Endothelial cell of umbilical vein (primary cell): ENCODE data around the gene CMSS1. TPM values are rescaled to one million over a fixed set of nuclear protein-coding genes. Genes with fewer than 3 reads are reported as not detected.

Experiments
- BruUV-seq: library from RNA; stranded (reverse); fragments of 400-500 nt; replicated peaks from 2 replicates; lab custom pipeline; 2021; lab: Mats Ljungman, UMichigan
- CTCF ChIA-PET: fragments of 300-600, 350-600 bp; sonication (Branson Sonifier 250); formaldehyde crosslinking; loops from one replicate; lab custom pipeline; 2021; ENCODE audit warnings: antibody characterized with exemption, inconsistent platforms; lab: Charles Lee
- POLR2A ChIA-PET: fragments of 300-600, 350-600 bp; sonication (Branson Sonifier 250); formaldehyde crosslinking; loops from one replicate; lab custom pipeline; 2021; ENCODE audit warnings: antibody characterized with exemption, inconsistent platforms; lab: Charles Lee
- DNase-seq: peaks from one replicate; pipeline ENCODE4 v3.0.0-alpha.2; 2011; ENCODE audit warnings: low read depth, low spot score
- FAIRE-seq: peaks from 2 replicates; lab custom pipeline; 2011; peaks lifted over from hg19 to GRCh38; lab: Jason Lieb, UNC
- H2AFZ ChIP-seq: 2 replicates; pipeline ENCODE4 v1.6.0; 2012; ENCODE audit warnings: low read depth, low read length, control low read depth, inconsistent platforms
- H3K27ac ChIP-seq: 2 replicates; pipeline ENCODE4 v1.5.1; 2011; ENCODE audit warnings: low read depth, mild to moderate bottlenecking, control low read depth, low read length, moderate library complexity; ENCODE audit not compliant: insufficient read depth
- H3K27me3 ChIP-seq, 2 experiments: 2 replicates each; pipeline versions ENCODE4 v1.6.0 to v1.6.1; 2011; ENCODE audit warnings: low read length in 2 of 2, mixed read lengths in 1 of 2; ENCODE audit not compliant: control insufficient read depth in 2 of 2, insufficient read depth in 2 of 2
- H3K36me3 ChIP-seq, 2 experiments: 2 replicates in 1 of 2; 3 replicates in 1 of 2; pipeline ENCODE4 v1.5.1; 2011; ENCODE audit warnings: low read length in 2 of 2, mild to moderate bottlenecking in 1 of 2, moderate library complexity in 1 of 2; ENCODE audit not compliant: control insufficient read depth in 2 of 2, insufficient read depth in 2 of 2; ENCODE audit errors: extremely low read depth in 1 of 2
- H3K4me1 ChIP-seq: 3 replicates; pipeline ENCODE4 v1.5.1; 2011; ENCODE audit warnings: mild to moderate bottlenecking, low read length; ENCODE audit not compliant: control insufficient read depth, insufficient read depth; ENCODE audit errors: extremely low read depth
- H3K4me2 ChIP-seq: 2 replicates; pipeline ENCODE4 v1.6.1; 2011; ENCODE audit warnings: low read length, control low read depth, mixed read lengths; ENCODE audit not compliant: insufficient read depth
- H3K4me3 ChIP-seq, 3 experiments: fragments of 200-600 bp in 1 of 3; sonication (generic), shearing (Covaris generic) in 1 of 3; replicated peaks in 1 of 3; 2 replicates each; pipeline ENCODE4 v1.5.1; 2011 to 2016; ENCODE audit warnings: control low read depth in 3 of 3, low read length in 3 of 3, mild to moderate bottlenecking in 2 of 3, inconsistent platforms in 1 of 3, low read depth in 1 of 3, moderate library complexity in 1 of 3; ENCODE audit not compliant: insufficient read depth in 1 of 3
- H3K79me2 ChIP-seq: 2 replicates; pipeline ENCODE4 v1.6.0; 2012; ENCODE audit warnings: low read length, inconsistent platforms; ENCODE audit not compliant: control insufficient read depth, insufficient read depth
- H3K9ac ChIP-seq: replicated peaks from 2 replicates; pipeline ENCODE3; 2011; ENCODE audit warnings: low read length, control low read depth; ENCODE audit not compliant: insufficient read depth; ENCODE audit errors: extremely low read depth
- H3K9me1 ChIP-seq: replicated peaks from 3 replicates; pipeline ENCODE4 v1.6.0; 2011; ENCODE audit warnings: mild to moderate bottlenecking, low read length; ENCODE audit not compliant: control insufficient read depth, insufficient read depth; ENCODE audit errors: extremely low read depth
- H3K9me3 ChIP-seq: replicated peaks from 2 replicates; pipeline ENCODE4 v1.5.1; 2012; ENCODE audit warnings: low read length, inconsistent platforms; ENCODE audit not compliant: control insufficient read depth, insufficient read depth
- H4K20me1 ChIP-seq: replicated peaks from 2 replicates; pipeline ENCODE3; 2011; ENCODE audit warnings: mild to moderate bottlenecking, low read length; ENCODE audit not compliant: control insufficient read depth, insufficient read depth; ENCODE audit errors: extremely low read depth
- EZH2 ChIP-seq: IDR thresholded peaks from 2 replicates; pipeline ENCODE4 v1.6.1; 2012; ENCODE audit warnings: borderline replicate concordance, low read depth, mild to moderate bottlenecking, moderate library complexity, low read length, inconsistent platforms; ENCODE audit not compliant: severe bottlenecking
- FOS ChIP-seq: IDR thresholded peaks from 2 replicates; pipeline ENCODE4 v1.6.1; 2011; ENCODE audit warnings: mild to moderate bottlenecking, low read length, moderate library complexity, borderline replicate concordance; ENCODE audit not compliant: insufficient read depth
- GATA2 ChIP-seq: IDR thresholded peaks from 2 replicates; pipeline ENCODE4 v1.7.0; 2011; ENCODE audit warnings: low read depth, mild to moderate bottlenecking, moderate library complexity, mixed read lengths, low read length; ENCODE audit not compliant: insufficient read length, insufficient read depth
- JUN ChIP-seq: IDR thresholded peaks from 2 replicates; pipeline ENCODE4 v1.6.1; 2011; ENCODE audit warnings: borderline replicate concordance, low read depth; ENCODE audit not compliant: insufficient read length, insufficient read depth
- MAX ChIP-seq: IDR thresholded peaks from 2 replicates; pipeline ENCODE4 v1.6.1; 2011; ENCODE audit not compliant: insufficient read depth, insufficient read length
- MYC ChIP-seq: IDR thresholded peaks from one replicate; pipeline ENCODE4 v1.6.1; 2011; ENCODE audit warnings: mild to moderate bottlenecking, low read depth, low read length
- POLR2A ChIP-seq: IDR thresholded peaks from 2 replicates; pipeline ENCODE4 v1.6.1; 2012; ENCODE audit warnings: low read depth, mild to moderate bottlenecking, control low read depth, low read length
- POLR2AphosphoS5 ChIP-seq: IDR thresholded peaks from 2 replicates; pipeline ENCODE4 v1.6.1; 2012; ENCODE audit warnings: low read depth, mild to moderate bottlenecking, control low read depth, low read length, moderate library complexity; ENCODE audit not compliant: insufficient read depth
- dilution Hi-C: fragments of 300-500 bp; cut with MboI; formaldehyde crosslinking; loops from one replicate; pipeline ENCODE4 v1.15.0; 2019; ENCODE audit warnings: low sequenced_read_pairs; ENCODE audit not compliant: extremely low pct_ligation_motif_present
- intact Hi-C: fragments of 100-400 bp; cut with micrococcal nuclease; formaldehyde crosslinking; loops from one replicate; pipeline ENCODE4 v1.10.0; 2022
- polyA plus RNA-seq, 4 experiments: library from polyadenylated mRNA; depleted of rRNA in 3 of 4; stranded (reverse) in 3 of 4; unstranded in 1 of 4; fragments of >200 nt; gene quantifications; 2 replicates each; pipeline versions ENCODE4 v1.2.1 to v1.2.3, GENCODE V29; 2011 to 2012; ENCODE audit warnings: missing spikeins in 1 of 4
- total RNA-seq: library from RNA; stranded (reverse); gene quantifications from 2 replicates; pipeline ENCODE4 v1.2.3, GENCODE V29; 2021
- TF ChIP-seq, protein P1 (sequence below), 2 donors: IDR thresholded peaks; 1 replicate in 1 of 2; 2 replicates in 1 of 2; pipeline ENCODE4 v1.5.1; 2011; ENCODE audit warnings: low read length in 2 of 2, mild to moderate bottlenecking in 2 of 2, moderate library complexity in 2 of 2, control low read depth in 1 of 2, inconsistent platforms in 1 of 2, low read depth in 1 of 2; ENCODE audit not compliant: insufficient read depth in 1 of 2; ENCODE audit errors: extremely low read depth in 1 of 2

Gene CMSS1
- total and polyA plus RNA-seq, 2 donors (not counting 3 experiments of a cell fraction or from before 2014, with no cell fraction given) = 9.7 to 60.6 TPM

DNA sequence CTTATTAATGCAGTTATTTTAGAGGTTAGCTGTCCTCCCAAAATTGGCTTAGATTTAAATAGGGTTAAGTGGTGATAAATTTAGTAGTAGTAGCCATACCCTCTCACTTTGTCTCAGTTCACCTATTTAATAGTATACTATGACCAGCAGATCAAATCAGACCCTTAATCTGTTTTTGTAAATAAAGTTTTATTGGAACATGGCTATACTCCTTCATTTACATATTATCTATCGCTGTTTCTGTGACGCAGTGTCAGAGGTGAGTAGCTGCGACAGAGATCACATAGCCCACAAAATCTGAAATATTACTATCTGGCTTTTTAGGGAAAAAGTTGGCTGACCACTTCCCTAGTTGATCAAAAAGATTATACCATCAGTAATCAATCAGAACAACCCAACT, 183.4 kb downstream of the CMSS1 start:
- Histone ChIP-seq H3K9ac (no peak overlapping the region), H3K4me3 (no peak overlapping the region), H3K9me1 (no peaks in the 10 kb centered on the region), H3K4me2 (no peak overlapping the region), H3K27ac (no peak overlapping the region), H3K9me3 (no peaks in the 10 kb centered on the region), H3K79me2 (no peaks in the 10 kb centered on the region), H3K27me3 (no peaks in the 10 kb centered on the region), H2AFZ (no peak overlapping the region), H3K4me1 (peaks cover 31% of the 10 kb centered on the region), H3K36me3 (no peaks in the 10 kb centered on the region), H4K20me1 (no peaks in the 10 kb centered on the region)
- no peak for TF ChIP-seq FOS
- no peak for TF ChIP-seq JUN
- no peak for TF ChIP-seq EZH2
- no peak for TF ChIP-seq POLR2A
- no peak for TF ChIP-seq MAX
- TF ChIP-seq MYC = no peak
- TF ChIP-seq, protein P1, sequence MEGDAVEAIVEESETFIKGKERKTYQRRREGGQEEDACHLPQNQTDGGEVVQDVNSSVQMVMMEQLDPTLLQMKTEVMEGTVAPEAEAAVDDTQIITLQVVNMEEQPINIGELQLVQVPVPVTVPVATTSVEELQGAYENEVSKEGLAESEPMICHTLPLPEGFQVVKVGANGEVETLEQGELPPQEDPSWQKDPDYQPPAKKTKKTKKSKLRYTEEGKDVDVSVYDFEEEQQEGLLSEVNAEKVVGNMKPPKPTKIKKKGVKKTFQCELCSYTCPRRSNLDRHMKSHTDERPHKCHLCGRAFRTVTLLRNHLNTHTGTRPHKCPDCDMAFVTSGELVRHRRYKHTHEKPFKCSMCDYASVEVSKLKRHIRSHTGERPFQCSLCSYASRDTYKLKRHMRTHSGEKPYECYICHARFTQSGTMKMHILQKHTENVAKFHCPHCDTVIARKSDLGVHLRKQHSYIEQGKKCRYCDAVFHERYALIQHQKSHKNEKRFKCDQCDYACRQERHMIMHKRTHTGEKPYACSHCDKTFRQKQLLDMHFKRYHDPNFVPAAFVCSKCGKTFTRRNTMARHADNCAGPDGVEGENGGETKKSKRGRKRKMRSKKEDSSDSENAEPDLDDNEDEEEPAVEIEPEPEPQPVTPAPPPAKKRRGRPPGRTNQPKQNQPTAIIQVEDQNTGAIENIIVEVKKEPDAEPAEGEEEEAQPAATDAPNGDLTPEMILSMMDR (IDR thresholded peaks at IDR 0.05; ENCODE audit: extremely low read depth in 1 of 2, insufficient read depth in 1 of 2, low read depth in 1 of 2, low read length in 2 of 2) = no peak
- no peak for TF ChIP-seq POLR2AphosphoS5
- no peak for TF ChIP-seq GATA2
- POLR2A ChIA-PET = no interaction called here
- FAIRE-seq (no peak), DNase-seq (no peak)
- intact Hi-C loops = no loop called here
- CTCF ChIA-PET = no interaction called here
- no TSS peak for BruUV-seq
- dilution Hi-C loops = no loop called here
